ENCODE data around the gene ADCY5. TPM values are rescaled to one million over a fixed set of nuclear protein-coding genes. Genes with fewer than 3 reads are reported as not detected.

The ADCY5 gene
- total RNA-seq, 1 experiment from 2014 or later: 0.24 TPM

GRCh38 chr3:123451186-123451585 lies 2.3 kb upstream of the ADCY5 start:
- POLR2A ChIA-PET (ENCODE audit: unreplicated experiment): interaction anchor here (0.6 kb wide), 1 partner anchor 172 kb away, joined by 4 read pairs; no protein-coding TSS in a partner anchor
- peak in 1 of 2 experiments; percentile 52 for DNase-seq
- CTCF ChIA-PET: interaction anchor here (0.6 kb wide), 1 partner anchor 85 kb away, joined by 4 read pairs; no protein-coding TSS in a partner anchor
- TF ChIP-seq CTCF (conservative IDR thresholded peaks at IDR 0.05) (no peak), EZH2 (IDR thresholded peaks at IDR 0.05; ENCODE audit: low read depth) (no peak)
- Histone ChIP-seq H2AFZ (no peak overlapping the region), H3F3A (ENCODE audit: insufficient read depth, low read depth) (no peaks in the 10 kb centered on the region), H3K9me2 (ENCODE audit: insufficient read depth) (no peaks in the 10 kb centered on the region), H3K36me3 (ENCODE audit: low read depth) (no peaks in the 10 kb centered on the region), H3K9me3 (ENCODE audit: insufficient read depth, low read depth) (no peaks in the 10 kb centered on the region), H3K4me1 (replicated peaks; ENCODE audit: insufficient read depth) (0 out of 2 replicates have a peak, but pooled peaks cover 8% of the 10 kb centered on the region), H3K4me3 (no peak overlapping the region), H3K27ac (no peak overlapping the region), H3K4me2 (no peak overlapping the region), H4K20me1 (ENCODE audit: insufficient read depth) (no peaks in the 10 kb centered on the region), H3K27me3 (ENCODE audit: insufficient read depth, low read depth) (no peaks in the 10 kb centered on the region), H3K79me2 (ENCODE audit: low read depth) (no peaks in the 10 kb centered on the region)
- intact Hi-C loops (cut with micrococcal nuclease; ENCODE audit: unreplicated experiment): no loop called here
- BruUV-seq (replicated peaks): no TSS peak

GRCh38 chr3:123449997-123450604 lies 1.2 kb upstream of the ADCY5 start:
- ChIA-PET POLR2A (ENCODE audit: unreplicated experiment) (no interaction called here), CTCF (no interaction called here)
- Histone ChIP-seq H2AFZ (no peak overlapping the region), H3K27ac (no peak overlapping the region), H3K4me2 (no peak overlapping the region), H3K27me3 (ENCODE audit: insufficient read depth, low read depth) (no peaks in the 10 kb centered on the region), H4K20me1 (ENCODE audit: insufficient read depth) (no peaks in the 10 kb centered on the region), H3K9me3 (ENCODE audit: insufficient read depth, low read depth) (no peaks in the 10 kb centered on the region), H3K9me2 (ENCODE audit: insufficient read depth) (no peaks in the 10 kb centered on the region), H3K4me3 (no peak overlapping the region), H3K36me3 (ENCODE audit: low read depth) (no peaks in the 10 kb centered on the region), H3K4me1 (replicated peaks; ENCODE audit: insufficient read depth) (0 out of 2 replicates have a peak, but pooled peaks cover 8% of the 10 kb centered on the region), H3F3A (ENCODE audit: insufficient read depth, low read depth) (no peaks in the 10 kb centered on the region), H3K79me2 (ENCODE audit: low read depth) (no peaks in the 10 kb centered on the region)
- TF ChIP-seq CTCF (conservative IDR thresholded peaks at IDR 0.05) (no peak), EZH2 (IDR thresholded peaks at IDR 0.05; ENCODE audit: low read depth) (no peak)
- no peak for DNase-seq
- intact Hi-C loops (cut with micrococcal nuclease; ENCODE audit: unreplicated experiment): no loop called here
- BruUV-seq (replicated peaks): no TSS peak

- H2AFZ ChIP-seq: no peak overlapping the region
- no peak for DNase-seq
- H3K36me3 ChIP-seq (ENCODE audit: low read depth): no peaks in the 10 kb centered on the region
- intact Hi-C loops (cut with micrococcal nuclease; ENCODE audit: unreplicated experiment): no loop called here
- no peaks in the 10 kb centered on the region for H3K27me3 ChIP-seq (ENCODE audit: insufficient read depth, low read depth)
- POLR2A ChIA-PET (ENCODE audit: unreplicated experiment): no interaction called here
- H4K20me1 ChIP-seq (ENCODE audit: insufficient read depth): no peaks in the 10 kb centered on the region
- H3K4me1 ChIP-seq (replicated peaks; ENCODE audit: insufficient read depth): 0 out of 2 replicates have a peak, but pooled peaks cover 8% of the 10 kb centered on the region
- H3F3A ChIP-seq (ENCODE audit: insufficient read depth, low read depth): no peaks in the 10 kb centered on the region
- no peak for TF ChIP-seq EZH2 (IDR thresholded peaks at IDR 0.05; ENCODE audit: low read depth)
- TF ChIP-seq CTCF (conservative IDR thresholded peaks at IDR 0.05): no peak
- H3K9me2 ChIP-seq (ENCODE audit: insufficient read depth): no peaks in the 10 kb centered on the region
- H3K4me3 ChIP-seq: no peak overlapping the region
- CTCF ChIA-PET: no interaction called here
- no peak overlapping the region for H3K27ac ChIP-seq
- no peak overlapping the region for H3K4me2 ChIP-seq
- no peaks in the 10 kb centered on the region for H3K9me3 ChIP-seq (ENCODE audit: insufficient read depth, low read depth)
- BruUV-seq (replicated peaks): no TSS peak
- H3K79me2 ChIP-seq (ENCODE audit: low read depth): no peaks in the 10 kb centered on the region
These were observed 459 bp upstream of the ADCY5 start for GRCh38 chr3:123449102-123449996.
